GM18909 (cell line): ENCODE measurements around the gene PRND.

Experiments used
- ATAC-seq: cut with Tn5 transposase; IDR thresholded peaks from one replicate; pipeline ENCODE4 v1.9.1; 2021; ENCODE audit warnings: mild to moderate bottlenecking; ENCODE audit not compliant: unreplicated experiment, poor library complexity

Gene PRND, protein sequence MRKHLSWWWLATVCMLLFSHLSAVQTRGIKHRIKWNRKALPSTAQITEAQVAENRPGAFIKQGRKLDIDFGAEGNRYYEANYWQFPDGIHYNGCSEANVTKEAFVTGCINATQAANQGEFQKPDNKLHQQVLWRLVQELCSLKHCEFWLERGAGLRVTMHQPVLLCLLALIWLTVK

DNA sequence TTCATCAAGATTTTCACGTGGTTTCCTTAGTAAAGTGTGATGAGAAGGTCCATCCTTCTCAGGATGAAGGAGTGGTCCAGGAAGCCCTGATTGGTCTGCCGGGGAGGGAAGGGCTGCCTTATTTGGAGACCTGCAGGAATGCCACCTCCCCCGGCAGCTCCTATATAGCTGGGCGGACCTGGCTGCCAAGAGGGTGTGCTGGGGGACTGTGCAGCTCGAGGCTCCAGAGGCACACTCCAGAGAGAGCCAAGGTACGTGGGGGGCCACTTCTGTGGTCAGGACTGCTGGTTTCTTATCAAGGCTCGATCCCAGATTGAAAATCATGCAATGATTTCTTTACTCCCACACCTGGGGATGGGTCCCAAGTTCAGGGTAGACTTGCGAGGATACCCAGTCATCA lies at the start of gene PRND:
TSS of gene PRND (plus strand) at position 191 of the 400 bp plus-strand sequence. CDS start 2,643 bp downstream, outside the sequence.
- no peak for ATAC-seq

DNA sequence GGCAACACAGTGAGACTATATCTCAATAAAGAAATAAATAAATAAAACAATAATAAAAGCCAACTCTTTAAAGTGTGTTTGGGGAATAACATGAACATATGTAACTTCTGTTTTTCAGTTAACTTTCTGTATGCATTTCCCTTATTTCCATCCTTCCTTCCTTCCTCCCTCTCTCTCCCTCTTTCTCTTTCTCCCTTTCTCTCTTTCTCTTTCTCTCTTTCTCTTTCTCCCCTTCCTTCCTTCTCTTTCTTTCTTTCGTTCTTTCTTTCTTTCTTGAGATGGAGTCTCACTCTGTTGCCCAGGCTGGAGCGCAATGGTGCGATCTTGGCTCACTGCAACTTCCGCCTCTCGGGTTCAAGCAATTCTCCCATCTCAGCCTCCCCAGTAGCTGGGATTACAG lies 48.8 kb upstream of the PRND start:
- ATAC-seq, result no peak

DNA sequence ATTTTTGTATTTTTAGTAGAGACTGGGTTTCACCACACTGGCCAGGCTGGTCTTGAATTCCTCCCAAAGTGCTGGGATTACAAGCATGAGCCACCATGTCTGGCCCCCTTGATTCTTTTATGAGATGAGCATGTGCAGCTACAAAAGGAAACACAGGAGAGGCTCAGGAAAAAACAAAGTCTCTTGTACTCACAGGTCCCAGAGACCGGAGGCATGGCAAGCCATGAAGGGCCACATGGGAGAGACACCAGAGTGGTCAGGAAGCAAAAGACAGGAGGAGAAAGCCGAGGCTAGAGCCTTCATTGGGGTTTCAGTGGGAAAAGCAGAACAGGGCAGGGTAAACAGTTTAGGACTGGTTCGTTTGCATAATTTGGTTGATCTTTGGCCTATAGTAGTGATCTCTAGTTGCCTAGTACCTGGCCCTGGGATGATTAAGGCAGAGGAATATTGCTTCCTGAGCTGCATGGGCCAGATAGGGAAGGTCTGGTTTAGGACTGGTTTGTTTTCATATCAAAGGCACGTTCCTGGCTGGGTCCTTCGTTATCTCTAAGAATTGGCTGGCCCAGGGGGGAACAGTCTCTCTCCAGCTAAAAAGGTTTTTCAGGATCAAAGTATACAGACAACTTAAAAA lies 48.2 kb upstream of the PRND start:
- ATAC-seq, result no peak

DNA sequence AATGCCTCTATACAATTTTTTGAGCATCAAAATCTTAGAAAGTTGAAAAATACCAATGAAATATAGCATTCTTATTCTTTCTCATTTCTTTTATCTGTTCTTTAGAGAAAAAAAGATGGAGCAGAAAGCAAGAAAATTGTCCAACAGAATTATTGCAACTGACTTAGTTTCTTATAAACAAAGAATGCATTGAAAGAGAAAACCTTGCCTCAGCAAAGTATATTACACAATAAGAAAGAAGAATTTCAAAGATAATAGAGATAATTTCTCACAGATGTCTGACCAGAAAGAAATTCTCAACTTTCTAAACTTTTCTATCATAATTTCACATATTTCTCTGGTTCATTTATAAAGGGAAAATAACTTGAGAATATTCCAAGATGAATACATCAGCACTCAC lies 47.0 kb upstream of the PRND start:
- ATAC-seq, result no peak

DNA sequence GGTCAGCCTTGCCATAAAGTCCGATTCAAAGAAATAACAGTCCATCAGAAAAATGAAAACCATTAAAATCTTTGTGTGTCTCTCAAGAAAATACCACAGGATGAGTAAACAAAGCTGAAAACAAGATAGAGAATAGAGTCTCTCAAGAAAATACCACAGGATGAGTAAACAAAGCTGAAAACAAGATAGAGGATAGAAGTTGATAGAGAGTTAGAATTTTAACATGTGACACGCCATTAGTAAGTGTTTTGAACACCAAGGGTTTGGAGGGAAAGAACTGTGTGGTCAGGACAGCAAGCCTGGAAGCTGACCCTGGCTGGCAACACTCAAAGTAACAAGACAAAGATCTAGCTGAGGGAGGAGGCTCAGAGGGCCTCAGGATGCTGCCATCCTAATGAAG lies 43.9 kb upstream of the PRND start:
- no peak for ATAC-seq

DNA sequence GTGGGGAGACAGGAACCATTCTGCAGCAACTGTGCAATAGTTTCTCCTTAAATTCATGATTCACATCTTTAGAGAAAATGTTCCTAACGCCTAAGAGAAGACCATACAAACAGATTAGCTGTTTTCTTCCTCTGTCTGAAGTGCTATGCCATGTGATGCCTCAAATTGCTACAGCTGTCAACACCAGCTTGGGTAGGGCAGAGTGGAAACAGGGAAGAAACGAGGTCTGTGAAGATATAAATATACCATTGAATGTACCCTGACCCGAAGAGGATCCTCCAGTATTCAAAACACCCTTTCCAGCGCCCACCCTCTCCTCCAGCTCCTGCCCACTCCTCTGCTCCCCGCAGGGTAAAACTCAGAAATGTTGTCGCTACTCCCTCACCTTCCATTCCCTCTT lies 40.3 kb upstream of the PRND start:
- ATAC-seq, result no peak

DNA sequence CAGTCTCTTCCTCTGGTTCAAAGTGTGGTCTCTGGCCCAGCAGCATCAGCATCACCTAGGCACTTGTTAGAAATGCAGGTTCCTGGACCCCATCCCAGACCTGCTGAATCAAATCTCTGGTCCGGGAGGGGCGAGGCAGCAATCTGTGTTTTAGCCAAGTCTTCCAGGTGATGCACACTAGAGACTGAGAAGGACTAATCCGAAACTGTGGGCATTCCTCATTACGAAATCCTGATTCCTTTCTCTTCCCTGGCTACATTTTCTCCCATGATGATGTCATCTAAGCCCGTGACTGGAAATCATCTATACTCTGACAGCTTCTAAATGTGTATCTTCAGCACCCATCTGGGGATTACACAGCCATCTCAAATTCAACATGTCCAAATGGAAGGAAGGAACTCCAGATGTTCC lies 39.7 kb upstream of the PRND start:
- no peak for ATAC-seq

DNA sequence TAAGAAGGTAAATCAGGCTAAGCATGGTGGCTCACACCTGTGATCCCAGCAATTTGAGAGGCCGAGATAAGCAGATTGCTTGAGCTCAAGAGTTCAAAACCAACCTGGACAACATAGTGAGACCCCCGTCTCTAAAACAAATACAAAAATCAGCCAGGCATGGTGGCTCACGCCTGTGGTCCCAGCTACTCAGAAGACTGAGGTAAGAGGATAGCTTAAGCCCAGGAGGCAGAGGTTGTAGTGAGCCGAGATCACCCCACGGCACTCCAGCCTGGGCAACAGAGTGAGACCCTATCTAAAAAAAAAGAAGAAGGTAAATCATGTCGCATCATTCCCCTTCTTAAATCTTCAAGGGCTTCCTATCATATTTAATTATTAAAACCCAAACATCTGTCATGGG lies 39.0 kb upstream of the PRND start:
- no peak for ATAC-seq

DNA sequence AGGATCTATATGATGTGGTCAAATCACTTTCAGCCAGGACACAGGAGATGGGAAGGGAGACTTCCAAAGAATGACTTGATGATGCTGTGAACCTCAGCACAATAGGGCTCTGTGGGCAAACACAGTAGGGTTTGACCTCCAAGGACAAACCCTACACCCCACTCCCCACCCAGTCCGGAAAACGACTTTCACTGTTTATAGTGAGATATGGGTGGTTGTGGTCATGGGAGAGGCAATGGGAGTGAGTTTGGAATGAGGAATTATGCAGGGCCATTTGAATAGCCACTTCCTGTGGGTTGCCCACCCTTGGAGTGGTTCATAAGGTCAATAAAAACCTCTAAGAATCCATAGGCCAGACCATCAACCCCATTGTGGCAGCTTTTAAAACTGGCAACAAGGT lies 38.4 kb upstream of the PRND start:
- ATAC-seq, result no peak

DNA sequence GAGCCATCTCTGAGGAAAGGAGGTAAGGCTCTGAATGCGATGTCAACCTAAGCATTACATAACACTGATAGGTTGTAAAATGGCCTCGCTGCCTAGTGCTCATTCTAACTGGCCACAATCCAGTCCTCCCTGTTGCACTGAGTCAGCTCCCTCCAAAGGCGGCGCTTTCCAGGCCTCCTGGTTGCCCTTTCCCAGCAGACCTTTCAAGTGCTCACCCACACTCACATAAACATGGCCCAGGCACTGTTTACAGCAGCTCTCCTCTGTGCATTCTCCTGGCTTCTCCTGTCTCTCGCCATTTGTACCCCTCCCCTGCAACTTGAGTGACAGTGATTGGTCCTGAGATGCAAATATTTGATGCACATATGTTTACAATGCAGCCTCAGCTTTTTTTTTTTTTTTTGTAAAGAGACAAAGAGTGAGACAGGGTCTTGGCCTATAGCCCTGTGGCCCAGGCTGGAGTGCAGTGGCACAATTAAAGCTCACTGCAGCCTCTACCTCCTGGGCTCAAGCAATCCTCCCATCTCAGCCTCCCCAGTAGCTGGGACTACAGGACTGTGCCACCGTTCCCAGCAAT lies 36.8 kb upstream of the PRND start:
- ATAC-seq, result no peak

DNA sequence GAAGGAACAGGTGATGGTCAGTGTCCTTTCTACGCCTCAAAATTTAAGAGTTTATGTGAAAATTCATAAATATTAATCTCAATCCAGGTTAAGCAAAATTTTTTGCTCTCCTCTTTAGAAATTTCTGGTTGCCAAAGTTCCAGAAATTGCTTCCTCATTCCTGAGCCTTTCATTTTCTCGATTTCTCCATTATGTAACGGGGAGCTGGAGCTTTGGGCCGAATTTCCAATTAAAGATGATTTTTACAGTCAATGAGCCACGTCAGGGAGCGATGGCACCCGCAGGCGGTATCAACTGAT lies 35.8 kb upstream of the PRND start:
- no peak for ATAC-seq

DNA sequence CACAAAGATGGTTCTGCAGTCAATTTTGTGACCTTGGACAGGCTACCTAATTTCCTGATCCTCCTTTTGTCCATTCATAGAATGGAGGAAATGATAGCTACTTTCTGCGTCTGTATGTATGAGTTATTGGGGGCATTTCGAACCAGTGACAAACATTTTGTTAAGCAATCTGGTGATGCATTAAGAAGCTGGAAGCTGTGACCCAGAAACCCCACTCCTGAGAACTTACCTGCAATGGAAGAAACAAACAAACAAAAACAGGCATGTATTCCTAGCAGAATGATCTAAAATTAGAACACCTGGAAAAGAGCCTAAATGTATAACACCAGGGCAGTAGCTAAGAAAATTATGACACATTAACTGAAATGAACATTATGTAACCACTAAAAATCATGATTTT lies 33.4 kb upstream of the PRND start:
- ATAC-seq, result no peak

DNA sequence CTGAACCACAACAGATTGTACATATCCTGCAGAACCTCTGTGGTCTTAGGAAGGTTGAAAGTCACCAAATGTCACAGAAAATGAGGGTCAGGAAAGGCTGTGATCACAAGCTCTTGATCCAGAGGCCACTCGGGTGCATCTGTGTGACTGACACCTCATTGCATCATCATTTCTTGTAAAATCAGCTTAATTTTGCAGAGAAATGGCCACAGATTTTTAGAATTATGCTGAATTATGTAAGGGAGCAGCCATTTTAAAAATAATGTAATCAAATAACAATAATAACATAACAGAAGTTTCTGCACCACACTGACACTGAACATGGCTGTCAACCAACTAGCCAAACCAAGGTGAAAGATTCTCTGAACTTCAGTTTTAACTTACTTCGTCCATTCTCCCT lies 32.5 kb upstream of the PRND start:
- ATAC-seq, result no peak

DNA sequence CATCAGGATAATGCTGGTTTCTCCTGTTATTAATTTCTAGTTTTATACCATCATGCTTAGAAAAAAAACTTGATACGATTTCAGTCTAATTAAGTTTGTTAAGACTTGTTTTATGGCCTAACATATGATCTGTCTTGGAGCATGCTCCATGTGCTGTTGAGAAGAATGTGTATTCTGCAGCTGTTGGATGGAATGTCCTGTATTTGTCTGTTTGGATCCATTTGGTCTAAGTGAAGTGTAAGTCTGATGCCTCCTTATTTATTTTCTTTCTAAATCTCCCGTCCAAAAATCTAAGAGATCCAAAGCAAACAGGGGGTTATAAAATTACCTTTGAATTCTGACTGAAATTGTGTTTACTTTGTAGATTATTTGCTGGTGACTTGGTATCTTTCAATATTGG lies 30.0 kb upstream of the PRND start:
- ATAC-seq, result no peak

DNA sequence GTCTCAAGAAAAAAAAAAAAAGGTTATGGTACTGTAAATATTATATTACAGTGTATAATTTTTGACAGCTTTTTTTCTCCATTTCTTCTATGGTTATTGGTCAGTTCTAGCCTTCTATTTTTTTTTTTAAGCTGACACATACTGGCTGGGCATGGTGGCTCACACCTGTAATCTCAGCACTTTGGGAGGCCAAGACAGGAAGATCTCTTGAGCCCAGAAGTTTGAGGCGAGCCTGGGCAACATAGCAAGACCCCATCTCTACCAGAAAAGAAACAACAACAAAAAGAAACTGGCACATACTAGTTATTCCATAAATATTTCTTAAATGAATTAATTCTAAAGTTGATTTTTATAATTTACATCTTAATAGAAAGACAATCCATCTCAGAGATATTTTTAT lies 27.6 kb upstream of the PRND start:
- ATAC-seq, result no peak

DNA sequence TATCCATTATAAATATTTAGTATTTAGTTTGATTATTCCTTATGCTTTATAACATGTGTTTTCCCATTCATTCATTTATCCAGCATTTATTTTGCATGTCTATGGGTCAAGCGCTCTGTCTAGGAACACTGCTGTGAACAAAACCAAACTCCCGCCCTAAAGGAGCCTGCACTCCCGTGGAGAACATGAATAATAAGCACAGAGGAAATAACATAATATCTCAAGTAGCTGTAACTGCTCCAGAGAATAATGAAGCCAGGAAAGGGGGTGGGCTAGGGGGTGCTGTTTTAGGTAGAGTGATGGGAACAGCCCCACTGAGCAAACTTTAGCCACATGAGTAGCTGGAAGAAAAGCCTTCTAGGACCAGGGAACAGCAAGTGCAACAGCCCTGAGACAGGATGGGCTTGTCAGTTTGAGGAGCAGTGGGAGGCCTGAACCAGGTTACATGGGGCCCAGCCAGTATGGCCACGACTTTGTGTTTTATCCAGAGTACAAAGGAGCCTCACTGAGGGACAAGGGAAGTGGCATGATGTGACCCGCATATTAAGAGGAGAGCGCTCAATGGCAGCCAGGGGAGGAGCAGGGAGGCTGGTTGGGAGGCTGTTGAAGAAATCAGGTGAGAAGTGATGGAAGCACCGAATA lies 24.4 kb upstream of the PRND start:
- ATAC-seq, result no peak

DNA sequence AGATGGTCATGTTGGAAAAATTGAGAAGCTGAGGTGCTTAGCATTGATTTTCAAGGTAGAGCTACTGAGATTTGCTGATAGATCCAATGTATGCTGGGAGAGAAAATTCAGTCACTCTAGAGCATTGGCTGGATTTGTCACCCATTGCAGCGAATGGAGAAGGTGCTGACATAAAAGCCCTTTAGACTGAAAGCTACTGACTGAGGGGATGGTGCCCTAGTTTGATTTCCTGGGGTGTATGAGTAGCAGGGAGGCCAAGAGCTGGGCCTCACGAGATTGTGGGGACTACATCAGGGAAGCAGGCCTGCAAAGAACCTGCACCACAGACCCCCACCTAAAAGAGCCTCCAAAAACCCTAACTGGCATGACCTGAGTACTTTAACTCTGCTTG lies 23.9 kb upstream of the PRND start:
- no peak for ATAC-seq

DNA sequence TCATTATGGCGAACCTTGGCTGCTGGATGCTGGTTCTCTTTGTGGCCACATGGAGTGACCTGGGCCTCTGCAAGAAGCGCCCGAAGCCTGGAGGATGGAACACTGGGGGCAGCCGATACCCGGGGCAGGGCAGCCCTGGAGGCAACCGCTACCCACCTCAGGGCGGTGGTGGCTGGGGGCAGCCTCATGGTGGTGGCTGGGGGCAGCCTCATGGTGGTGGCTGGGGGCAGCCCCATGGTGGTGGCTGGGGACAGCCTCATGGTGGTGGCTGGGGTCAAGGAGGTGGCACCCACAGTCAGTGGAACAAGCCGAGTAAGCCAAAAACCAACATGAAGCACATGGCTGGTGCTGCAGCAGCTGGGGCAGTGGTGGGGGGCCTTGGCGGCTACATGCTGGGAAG lies 22.5 kb upstream of the PRND start:
- ATAC-seq, result no peak

DNA sequence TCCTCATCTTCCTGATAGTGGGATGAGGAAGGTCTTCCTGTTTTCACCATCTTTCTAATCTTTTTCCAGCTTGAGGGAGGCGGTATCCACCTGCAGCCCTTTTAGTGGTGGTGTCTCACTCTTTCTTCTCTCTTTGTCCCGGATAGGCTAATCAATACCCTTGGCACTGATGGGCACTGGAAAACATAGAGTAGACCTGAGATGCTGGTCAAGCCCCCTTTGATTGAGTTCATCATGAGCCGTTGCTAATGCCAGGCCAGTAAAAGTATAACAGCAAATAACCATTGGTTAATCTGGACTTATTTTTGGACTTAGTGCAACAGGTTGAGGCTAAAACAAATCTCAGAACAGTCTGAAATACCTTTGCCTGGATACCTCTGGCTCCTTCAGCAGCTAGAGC lies 21.8 kb upstream of the PRND start:
- no peak for ATAC-seq

DNA sequence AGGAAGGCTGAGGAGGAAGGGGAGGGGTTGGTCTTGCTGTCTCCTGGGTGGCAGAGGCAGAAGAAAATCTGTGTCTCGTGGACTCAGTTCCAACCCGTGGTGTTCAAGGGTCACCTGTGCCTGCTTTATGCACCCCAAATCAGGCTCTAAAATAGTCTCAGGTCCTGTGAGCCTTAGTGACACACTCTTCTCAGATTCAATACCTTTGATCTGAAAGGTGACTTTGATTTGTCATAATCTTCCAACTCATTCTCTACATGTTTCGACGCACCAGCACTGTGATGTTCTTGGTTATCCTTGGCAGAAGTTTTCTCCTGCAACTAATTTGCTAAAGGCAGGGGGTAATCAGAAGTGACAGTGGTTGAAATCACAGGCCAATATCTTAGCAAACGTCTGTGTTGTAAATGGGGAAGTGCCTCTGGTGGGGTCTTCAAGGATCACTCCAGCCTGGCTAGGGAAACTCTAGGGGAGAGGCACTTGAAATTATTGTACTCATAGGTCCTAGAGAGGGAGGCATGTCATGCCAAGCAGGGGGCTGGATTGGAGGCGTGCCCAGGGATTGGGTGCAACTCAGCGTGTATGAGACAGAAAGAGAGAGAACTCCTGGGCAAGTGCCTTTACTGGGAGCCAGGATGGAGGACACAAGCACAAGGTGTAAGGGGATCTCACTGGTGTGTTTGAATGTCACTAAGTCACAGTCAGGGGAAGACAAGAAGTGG lies 19.0 kb upstream of the PRND start:
- no peak for ATAC-seq

DNA sequence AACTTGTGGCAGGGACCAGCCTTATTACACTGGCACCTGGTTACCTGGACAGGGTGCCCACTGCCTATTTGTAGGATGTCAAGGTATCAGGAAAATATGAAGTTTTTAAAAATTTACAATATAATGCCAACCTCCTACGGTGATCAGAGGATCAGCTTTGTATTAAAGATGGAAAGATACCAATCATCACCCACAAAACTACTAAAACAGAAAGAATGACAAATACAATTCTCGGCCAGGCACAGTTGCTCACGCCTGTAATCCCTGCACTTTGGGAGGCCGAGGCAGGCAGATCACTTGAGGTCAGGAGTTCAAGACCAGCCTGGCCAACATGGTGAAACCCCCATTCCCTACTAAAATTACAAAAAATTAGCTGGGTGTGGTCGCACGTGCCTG lies 18.4 kb upstream of the PRND start:
- ATAC-seq, result no peak
